ENCODE measurements around the gene SLC9A7. TPM values are rescaled to one million over a fixed set of nuclear protein-coding genes. Genes with fewer than 3 reads are reported as not detected.
A peak's percentile ranks its signal among the peaks of the same experiment; 100 is the strongest.

Gene SLC9A7
- polyA plus RNA-seq, 1 donor = 9.2 TPM

- no peak for DNase-seq
Observed at GRCh38 chrX:46703980-46704379, 54.9 kb downstream of the SLC9A7 start.

DNA sequence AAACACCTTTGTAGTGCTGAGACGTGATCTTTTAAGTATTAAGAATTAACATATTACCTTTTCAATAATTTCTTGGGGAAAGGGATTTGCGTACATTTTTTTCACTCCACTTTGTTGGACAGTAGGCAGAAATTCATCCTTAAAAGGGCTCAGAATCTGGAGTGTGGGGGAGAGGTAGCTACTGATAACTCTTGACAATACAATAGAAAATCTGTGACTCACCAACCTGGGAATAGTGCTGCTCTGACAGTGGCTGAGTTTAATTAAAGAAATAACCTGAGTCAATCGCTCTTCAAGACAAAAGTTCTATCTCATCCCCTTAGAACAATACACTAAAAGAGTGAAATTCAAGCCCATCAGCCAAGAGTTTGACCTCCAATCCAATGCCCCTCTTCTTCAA is 60.2 kb downstream of the SLC9A7 start:
- no peak for DNase-seq

- DNase-seq = no peak
Observed at GRCh38 chrX:46695491-46695890, 63.4 kb downstream of the SLC9A7 start.

- DNase-seq = no peak
Observed at GRCh38 chrX:46694549-46694948, 64.4 kb downstream of the SLC9A7 start.

- DNase-seq = no peak
Observed at GRCh38 chrX:46693149-46693548, 65.8 kb downstream of the SLC9A7 start.

DNA sequence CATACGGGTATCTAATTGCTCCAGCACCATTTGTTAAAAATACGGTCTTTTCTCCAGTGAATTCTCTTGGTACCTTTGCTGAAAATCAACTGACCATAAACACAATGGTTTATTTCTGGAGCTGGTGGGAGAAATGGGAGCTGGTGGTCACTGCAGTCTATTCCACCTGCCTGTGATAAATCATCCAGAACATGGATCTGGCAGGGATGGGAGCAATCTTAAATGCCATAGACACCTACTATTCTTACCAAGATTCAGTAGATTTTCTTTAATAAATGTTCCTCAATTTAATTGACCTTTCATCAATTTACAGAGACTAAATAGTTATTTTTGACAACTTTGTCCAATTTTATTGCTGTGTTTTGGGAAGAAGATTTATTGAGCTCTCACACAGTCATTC is 68.1 kb downstream of the SLC9A7 start:
- no peak for DNase-seq

GRCh38 chrX:46687619-46688018 is 71.3 kb downstream of the SLC9A7 start:
- no peak for DNase-seq

DNA sequence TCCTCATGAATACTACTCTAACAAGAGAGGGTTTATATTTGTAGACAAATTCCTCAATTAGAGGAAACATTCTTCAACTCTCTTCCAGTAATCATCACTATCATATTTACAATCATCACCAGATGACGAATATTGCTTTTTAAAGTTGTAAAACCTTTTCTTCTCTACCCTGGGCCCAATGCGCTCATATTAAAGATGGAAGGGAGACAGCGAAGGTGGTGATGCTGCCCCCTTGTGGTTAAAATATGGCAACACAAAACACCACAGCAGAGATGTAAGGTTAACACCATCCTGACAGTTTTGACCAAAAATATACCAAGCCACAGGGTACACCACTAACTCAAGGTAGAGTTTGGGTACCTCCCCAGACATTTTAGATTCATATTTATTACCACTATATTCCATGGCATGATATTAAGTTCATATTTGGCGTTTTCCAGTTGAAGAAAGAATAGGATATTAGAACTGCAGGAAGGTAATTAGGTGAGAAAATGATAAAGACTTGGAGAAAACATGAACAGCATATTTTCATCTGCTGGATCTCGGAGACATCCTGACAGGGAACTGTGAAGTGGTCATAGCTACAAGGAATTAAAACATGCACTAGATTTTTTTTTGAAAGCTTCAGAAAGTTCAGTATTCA is 72.8 kb downstream of the SLC9A7 start:
- DNase-seq = peak; percentile 16

DNA sequence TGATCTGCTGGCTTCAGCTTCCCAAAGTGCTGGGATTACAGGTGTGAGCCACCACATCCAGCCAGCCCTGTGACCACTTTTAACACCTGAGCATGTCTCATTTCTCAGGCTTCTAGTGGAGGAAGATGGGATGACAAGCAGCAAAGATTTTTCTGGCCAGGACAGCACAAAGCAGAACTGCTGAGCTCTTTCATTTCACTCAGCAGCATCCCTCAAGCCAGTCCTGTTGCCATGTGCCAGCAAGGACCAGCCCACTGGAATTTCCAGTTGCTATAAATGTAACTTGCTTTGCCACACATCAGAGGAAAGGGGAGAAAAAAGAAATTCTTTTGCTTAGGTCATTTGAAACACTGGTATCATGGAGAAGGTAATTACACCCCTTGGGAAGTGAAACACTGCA is 75.9 kb downstream of the SLC9A7 start:
- no peak for DNase-seq

DNA sequence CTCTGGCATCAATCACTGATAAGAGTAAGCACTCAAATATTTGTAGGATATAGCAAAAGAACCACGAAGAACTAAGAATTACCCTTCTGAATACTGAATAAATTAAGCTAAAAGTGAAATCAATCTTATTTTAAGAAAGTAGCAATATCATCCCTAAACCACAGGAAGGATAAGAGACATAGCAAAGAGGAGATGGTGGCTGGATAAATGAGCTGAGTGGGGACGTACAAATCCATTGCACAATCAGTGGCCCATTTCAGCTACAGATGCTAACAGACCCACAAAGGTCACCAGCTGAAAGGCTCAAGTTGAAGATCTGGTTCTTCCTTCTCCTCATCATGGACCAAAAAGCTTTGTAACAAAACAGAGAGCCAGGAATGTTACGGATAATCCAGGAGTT is 77.1 kb downstream of the SLC9A7 start:
- no peak for DNase-seq

- no peak for DNase-seq
Observed at GRCh38 chrX:46678232-46678631, 80.7 kb downstream of the SLC9A7 start.

DNA sequence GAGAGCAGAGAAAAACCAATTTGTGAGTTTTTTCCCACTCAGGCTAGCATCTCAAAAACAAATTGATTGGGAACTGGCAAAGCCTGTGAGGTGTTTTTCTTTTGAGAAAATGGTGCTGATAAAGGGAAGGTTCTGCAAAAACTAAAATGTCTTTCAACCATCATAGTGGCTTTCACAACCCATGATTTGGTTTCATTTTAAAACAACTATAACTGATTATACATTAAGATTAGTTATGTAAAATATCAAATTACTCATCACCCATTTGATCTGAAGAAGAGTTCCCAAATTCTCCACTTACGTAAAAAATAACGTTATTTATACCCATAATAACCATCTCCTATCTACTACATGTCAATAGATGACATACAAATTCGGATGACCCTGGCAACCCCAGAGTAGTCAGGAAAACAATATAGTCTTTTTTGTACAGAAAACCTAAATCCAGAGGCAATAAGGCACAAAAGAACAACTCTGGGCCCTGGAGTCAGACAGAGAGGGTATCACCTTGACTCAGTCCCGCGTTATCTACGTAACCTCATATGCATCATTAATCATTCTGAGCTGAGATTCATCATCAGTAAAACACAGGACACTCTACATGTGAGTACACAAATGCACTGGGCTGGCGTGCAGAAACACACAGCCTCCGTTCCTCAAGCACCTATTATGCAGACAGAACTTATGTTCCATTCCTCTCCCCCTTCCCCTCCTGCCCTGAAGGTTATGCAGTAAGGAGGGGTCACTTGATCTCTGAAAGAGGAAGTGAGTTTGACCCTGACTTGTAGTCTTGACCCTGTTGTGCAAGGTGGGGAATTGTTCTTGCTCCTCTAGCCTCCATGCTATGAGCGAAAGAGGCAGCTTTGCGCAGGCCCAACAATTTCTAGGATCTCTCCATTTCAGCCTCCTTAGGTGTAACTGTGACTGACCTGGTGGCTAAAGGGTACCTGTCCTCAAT is 82.2 kb downstream of the SLC9A7 start:
- no peak for DNase-seq

DNA sequence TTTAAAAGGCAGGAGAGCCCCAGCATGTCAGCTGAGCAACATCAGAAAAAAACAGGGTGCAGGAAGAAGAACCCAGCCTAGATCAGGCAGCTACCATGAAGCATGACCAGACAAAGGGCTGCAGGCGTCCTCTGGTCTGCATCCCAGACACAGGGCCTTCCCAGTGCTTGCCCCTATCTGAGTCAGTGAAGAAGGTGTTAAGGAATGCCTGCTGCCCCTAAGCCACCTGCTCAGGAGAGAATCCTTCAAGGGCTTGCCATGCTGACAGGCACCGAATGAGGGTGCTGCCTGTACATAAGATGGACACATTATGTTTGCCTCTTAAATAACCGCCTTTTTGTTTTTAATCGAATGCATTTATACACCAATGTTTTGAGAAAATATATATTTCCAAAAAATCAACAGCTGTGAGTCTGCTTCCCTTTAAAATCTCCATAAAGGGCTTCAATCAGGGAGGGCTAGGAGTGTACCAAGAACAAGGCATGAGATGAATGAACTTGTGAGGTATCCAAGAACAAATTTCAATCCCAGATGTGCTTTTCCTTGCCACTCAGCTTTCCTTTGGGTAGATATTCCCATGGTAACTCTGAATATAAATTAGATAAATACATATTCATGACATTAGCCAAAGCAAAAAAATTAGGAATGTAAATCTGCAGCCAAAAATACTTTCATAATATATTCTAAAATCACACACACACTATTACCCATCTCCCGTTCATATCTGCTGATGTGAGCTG is 85.1 kb downstream of the SLC9A7 start:
- DNase-seq = no peak

- no peak for DNase-seq
Observed at GRCh38 chrX:46670316-46670715, 88.6 kb downstream of the SLC9A7 start.

GRCh38 chrX:46666831-46667230 is 92.1 kb downstream of the SLC9A7 start:
- DNase-seq = no peak

DNA sequence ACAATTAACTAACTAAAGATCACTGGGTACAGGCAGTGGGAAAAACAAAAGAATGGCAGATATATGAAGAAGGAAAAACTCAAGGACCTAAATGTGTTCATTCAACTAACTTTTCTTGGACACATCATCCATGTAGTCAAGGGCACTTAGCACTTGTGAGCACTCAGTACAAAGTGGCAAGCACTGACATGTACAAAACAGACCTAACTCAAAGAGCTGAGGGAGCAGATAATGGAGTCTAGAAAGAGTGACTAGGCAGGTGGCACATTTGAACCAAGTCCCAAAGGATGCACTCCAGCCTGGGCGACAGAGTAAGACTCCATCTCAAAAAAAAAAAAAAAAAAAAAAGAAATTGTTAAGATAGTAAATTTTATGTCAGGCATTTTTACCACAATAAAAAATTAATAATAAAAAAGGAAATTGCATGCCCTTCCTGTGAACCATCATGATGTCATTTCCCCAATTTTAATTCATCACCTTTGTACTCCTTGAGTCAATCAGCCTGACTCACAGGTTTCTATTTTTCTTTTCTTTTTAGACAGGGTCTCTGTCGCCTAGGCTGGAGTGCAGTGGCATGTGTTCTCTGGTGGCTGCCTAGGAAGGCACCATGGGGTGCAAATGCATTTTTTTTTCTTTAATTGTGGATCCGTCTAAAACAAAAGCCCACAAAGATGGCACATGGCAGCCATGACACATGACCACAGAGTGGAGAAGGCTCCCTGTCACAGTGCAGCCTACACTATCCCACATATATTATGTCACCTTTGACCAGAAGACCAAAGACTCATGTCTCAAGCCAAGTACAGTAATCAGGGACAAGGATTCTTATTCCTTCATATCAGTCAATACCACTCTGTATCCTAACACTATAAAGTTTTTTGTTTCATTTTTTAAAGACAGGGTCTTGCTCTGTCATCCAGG is 93.4 kb downstream of the SLC9A7 start:
- no peak for DNase-seq

- DNase-seq = no peak
Observed at GRCh38 chrX:46662188-46662958, 96.5 kb downstream of the SLC9A7 start.

GRCh38 chrX:46653482-46653881 is 105.4 kb downstream of the SLC9A7 start:
- no peak for DNase-seq

DNA sequence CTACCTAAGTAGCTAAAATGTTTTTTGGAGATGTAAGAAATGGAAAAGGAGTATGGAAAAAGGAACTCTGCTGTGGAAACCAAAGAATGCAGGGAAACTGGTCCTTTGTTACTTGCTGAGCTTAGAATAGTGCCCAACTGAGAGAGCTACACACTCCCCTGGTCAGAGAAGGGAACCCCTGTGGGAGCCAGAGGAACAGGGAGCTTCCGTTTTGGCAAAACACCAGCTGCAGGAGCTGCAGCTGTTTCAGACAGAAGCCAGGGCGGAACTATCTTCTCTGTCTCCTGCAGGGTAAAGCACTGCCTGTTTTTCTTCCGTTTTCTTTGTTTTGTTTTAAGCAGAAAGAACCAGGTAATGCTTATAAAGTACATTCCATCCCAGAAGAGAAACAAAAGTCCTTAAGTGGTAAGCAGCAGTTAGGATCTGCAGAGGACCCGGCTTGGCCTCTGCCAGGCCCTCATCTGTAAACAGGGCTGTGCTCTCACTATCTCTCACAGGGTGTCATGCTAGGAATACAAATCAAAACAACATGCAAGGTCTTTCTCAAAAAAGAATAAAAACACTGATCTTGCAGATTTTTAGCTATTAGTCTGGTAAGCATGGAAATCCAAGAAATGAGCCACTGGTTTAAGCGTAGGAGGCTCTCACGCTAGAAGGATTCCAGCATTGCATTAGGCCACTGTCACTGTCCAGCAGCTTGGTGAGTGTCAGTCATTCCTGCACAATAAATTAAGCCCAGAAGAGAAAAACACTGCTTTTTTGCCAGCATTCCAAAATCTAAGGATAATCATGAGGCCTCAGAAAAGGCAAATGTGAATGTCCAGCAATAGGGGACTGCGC is 109.3 kb downstream of the SLC9A7 start:
- DNase-seq = peak; percentile 52

GRCh38 chrX:46648660-46649059 is 110.3 kb downstream of the SLC9A7 start:
- DNase-seq = no peak

Measured in hindlimb muscle (tissue), 1 donor.